AG10803 (cell line): Measurements from ENCODE around the gene GRHPR.
"Not testable (repeated sequence)": the region's sequence is repeated elsewhere in the genome, so short reads cannot be mapped to it uniquely, and the experiment has no call there.

Source experiments
- DNase-seq: peaks from one replicate; pipeline ENCODE4 v3.0.0; 2010; ENCODE audit warnings: low read depth
- H3K4me3 ChIP-seq: 2 replicates; pipeline ENCODE4 v1.5.1; 2011; ENCODE audit warnings: mild to moderate bottlenecking, low read length, control low read depth
- CTCF ChIP-seq: conservative IDR thresholded peaks from 2 replicates; pipeline ENCODE4 v1.5.1; 2011; ENCODE audit warnings: mild to moderate bottlenecking, low read length, control low read depth, inconsistent platforms

GRHPR gene

GRCh38 chr9:37468620-37469019, 46.1 kb downstream of the GRHPR start:
- H3K4me3 ChIP-seq = no peak overlapping the region
- DNase-seq = no peak
- no peak for TF ChIP-seq CTCF

- peak overlapping the region; percentile 62 for H3K4me3 ChIP-seq
- DNase-seq = peak; percentile 98
- TF ChIP-seq CTCF = no peak
Observed at GRCh38 chr9:37471942-37472684, 49.6 kb downstream of the GRHPR start.

GRCh38 chr9:37473982-37474381, 51.5 kb downstream of the GRHPR start:
- H3K4me3 ChIP-seq, DNase-seq: not testable (repeated sequence)

GRCh38 chr9:37474438-37474837, 51.9 kb downstream of the GRHPR start:
- no peak for DNase-seq
- TF ChIP-seq CTCF = no peak
- H3K4me3 ChIP-seq = no peak overlapping the region

GRCh38 chr9:37476930-37477329, 54.4 kb downstream of the GRHPR start:
- DNase-seq = no peak
- TF ChIP-seq CTCF = no peak

GRCh38 chr9:37477443-37477842, 54.9 kb downstream of the GRHPR start:
- not testable (repeated sequence) for H3K4me3 ChIP-seq
- DNase-seq = peak; percentile 13

More at GRCh38 chr9:37476930-37477329, 54.4 kb downstream of the GRHPR start:
- no peak overlapping the region for H3K4me3 ChIP-seq

- not testable (repeated sequence) for DNase-seq, H3K4me3 ChIP-seq
Observed at GRCh38 chr9:37477987-37478619, 55.6 kb downstream of the GRHPR start.

- H3K4me3 ChIP-seq = no peak overlapping the region
- no peak for DNase-seq
- no peak for TF ChIP-seq CTCF
Observed at GRCh38 chr9:37480759-37481158, 58.3 kb downstream of the GRHPR start.
